GOT3 (cell line): ENCODE measurements around the gene PGGHG.
"Not testable (repeated sequence)": the region's sequence is repeated elsewhere in the genome, so short reads cannot be mapped to it uniquely, and the experiment has no call there.

Experiments
- DNase-seq: peaks from one replicate; lab custom pipeline; 2025; ENCODE audit warnings: mixed read lengths; lab: John Stamatoyannopoulos, UW

PGGHG gene

DNA sequence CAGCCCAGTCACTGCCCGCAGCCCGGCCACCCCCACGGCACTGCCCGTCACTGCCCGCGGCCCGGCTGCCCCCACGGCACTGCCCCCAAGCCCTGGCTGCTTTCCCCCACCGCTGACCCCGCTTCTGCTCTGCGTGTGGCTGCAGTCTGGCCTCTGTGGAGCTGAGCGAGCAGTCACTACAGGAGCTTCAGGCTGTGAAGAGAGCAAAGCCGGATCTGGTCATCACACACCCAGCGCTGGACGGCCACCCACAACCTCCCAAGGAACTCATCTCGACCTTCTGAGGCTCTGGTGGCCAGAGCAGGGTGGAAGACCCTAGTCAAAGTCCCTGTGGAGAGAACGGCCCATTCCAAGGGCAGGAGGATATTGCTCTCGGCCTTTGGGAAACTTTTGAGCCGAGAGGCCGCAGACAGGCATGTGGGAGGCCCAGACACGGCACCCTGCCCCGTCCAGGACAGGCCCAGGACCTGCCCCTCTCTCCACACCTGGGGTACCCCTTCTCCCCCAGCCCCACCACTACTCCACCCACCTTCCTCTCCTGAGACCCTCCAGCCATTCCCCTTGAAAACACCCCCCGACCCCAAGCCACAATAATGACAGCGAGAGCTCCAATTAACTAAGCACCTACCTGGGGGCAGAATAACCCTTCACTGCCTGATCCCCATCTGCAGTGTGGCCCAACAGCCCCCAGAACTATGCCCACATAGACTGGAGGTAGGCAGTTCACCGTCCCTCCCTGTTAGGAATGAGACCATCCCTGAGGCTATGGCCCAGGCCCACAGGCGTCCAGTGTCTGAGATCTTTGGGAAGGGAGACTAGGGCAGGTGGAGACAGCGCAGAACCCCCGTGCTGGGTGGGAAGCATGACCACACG, 3.7 kb upstream of the PGGHG start:
- DNase-seq: no peak

DNA sequence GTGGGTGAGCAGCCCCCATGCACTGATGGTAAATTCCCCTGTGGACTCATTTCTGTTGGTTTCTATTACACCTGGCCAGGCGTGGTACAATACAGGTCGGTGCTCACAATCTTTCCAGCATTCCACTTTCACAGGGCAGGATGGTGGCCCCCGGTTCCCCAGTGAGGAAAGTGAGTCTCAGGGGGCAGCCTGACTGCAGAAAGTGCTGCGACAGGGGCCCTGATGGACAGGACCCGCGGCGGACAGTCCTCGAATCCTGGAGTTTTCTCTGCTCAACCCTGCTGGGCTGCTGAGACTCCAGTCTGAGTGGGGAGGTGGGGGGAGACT, 3.1 kb upstream of the PGGHG start:
- DNase-seq: no peak

DNA sequence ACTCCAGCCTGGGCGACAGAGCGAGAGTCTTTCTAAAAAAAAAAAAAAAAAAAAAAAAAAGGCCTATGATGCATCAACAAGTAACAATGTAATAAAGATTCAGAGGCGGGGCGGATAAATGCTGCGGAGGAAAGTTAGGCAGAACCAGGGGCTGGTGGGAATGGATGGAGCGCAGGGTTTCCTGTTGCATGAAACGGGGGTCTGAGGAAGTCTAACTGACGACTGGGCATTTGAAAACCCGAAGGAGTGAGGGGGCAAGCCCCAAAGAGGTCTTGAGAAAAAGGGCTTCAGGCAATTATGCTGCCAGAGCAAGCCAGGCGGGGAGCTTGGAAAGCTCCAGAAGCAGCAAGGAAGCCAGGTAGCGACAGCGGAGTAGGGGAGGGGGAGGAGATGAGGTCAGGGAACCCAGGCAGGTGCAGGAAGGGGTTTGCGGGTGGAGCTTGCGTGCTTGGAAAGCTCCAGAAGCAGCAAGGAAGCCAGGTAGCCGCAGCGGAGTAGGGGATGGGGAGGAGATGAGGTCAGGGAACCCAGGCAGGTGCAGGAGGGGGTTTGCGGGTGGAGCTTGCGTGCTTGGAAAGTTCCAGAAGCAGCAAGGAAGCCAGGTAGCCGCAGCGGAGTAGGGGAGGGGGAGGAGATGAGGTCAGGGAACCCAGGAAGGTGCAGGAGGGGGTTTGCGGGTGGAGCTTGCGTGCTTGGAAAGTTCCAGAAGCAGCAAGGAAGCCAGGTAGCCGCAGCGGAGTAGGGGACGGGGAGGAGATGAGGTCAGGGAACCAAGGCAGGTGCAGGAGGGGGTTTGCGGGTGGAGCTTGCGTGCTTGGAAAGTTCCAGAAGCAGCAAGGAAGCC, 1.7 kb upstream of the PGGHG start:
- not testable (repeated sequence) for DNase-seq

DNA sequence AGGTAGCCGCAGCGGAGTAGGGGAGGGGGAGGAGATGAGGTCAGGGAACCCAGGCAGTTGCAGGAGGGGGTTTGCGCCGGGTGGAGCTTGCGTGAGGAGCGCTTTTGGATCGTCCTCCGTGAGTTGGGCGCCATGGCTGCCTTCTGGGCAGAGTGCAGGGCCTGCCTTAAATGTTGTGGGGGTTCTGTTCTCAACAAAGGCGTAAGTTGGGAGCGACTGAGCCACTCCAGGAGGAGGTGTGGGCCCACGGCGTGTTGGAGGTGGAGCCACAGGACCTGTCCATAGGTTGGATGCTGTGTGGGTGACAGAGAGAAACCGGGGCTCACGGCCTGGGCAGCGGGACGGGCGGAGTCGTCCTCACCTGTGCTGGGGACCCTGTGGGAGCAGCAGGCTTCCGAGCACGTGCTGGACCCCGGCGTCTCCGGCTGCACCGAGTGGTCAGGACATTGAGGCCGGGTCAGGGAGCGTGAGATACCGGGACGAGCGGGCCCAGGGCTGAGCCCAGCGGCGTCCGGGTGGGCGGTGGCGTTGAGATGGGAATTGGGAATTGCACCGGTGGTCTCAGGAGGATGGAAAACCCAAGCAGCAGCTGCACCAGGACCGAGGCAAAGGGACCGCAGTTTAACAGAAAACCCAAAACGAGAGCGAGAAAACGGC, 977 bp upstream of the PGGHG start:
- DNase-seq: no peak

DNA sequence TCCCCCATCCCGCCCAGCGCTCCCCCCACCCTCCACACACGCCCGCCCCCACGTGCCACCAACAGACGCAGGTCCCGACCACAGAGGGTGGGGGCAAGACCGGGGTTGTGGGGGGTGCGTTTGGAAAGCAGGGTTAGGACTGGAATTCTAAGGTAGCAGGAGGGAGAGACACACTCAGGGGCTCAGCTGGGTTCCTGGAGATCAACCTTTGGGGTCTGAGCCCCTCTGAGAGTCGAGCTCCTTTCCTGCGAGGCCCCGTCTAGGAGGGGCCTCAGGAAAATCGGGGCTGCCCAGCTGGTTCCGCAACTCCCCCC, 429 bp downstream of the PGGHG start:
- DNase-seq: no peak

DNA sequence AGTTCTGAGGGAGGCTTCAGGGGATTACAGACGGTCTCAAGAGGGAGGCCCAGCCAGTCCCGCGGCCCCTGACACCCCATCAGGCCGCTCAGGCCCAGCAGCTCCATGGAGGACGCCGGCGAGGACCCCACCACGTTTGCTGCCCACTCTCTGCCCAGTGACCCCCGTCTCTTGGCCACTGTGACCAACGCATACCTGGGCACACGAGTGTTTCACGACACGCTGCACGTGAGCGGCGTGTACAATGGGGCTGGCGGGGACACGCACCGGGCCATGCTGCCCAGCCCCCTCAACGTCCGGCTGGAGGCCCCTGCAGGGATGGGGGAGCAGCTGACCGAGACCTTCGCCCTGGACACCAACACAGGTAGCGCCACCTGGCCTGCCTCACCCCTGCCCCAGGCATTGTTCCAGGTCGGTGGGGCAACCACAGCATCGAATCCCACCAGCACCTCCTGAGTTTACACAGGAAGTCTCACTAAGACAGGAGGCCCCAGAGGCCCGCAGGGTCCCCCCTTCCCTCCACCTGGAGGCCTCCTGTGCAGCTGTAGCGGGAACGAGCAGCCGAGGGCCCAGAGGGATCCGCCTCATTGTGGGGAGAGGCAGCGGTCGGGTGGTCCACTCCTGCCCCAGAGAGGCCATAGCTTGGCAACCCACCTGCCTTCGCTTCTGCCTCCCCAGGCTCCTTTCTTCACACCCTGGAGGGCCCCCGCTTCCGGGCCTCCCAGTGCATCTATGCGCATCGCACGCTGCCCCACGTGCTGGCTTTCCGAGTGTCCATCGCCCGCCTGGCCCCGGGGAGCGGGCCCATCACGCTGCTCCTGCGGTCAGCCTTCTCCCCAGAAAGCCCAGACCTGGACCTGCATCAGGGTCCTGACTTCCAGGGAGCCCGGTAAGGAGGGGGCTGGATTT, 1.0 kb downstream of the PGGHG start:
- DNase-seq: no peak

DNA sequence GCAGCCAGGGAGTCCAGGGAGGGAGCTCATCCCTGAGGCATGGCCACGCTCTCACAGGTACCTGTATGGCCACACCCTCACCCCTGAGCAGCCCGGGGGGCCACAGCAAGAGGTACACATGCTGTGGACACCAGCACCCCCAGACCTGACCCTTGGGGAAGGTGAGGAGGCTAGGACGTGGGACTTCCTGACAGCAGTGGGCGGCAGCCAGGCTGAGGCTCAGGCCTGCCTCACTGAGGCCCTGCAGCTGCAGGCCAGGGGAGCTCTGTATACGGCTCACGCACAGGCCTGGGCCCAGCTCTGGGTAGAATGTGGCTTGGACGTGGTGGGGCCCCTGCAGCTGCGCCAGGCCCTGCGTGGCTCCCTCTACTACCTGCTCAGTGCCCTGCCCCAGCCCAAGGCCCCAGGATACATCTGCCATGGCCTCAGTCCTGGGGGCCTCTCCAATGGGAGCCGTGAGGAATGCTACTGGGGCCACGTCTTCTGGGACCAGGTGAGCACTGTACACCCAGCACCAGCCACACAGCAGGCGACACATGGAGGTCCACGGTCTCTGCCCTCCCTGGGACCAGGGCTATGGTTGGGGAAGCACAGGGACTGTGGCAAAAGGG, 1.8 kb downstream of the PGGHG start:
- no peak for DNase-seq

DNA sequence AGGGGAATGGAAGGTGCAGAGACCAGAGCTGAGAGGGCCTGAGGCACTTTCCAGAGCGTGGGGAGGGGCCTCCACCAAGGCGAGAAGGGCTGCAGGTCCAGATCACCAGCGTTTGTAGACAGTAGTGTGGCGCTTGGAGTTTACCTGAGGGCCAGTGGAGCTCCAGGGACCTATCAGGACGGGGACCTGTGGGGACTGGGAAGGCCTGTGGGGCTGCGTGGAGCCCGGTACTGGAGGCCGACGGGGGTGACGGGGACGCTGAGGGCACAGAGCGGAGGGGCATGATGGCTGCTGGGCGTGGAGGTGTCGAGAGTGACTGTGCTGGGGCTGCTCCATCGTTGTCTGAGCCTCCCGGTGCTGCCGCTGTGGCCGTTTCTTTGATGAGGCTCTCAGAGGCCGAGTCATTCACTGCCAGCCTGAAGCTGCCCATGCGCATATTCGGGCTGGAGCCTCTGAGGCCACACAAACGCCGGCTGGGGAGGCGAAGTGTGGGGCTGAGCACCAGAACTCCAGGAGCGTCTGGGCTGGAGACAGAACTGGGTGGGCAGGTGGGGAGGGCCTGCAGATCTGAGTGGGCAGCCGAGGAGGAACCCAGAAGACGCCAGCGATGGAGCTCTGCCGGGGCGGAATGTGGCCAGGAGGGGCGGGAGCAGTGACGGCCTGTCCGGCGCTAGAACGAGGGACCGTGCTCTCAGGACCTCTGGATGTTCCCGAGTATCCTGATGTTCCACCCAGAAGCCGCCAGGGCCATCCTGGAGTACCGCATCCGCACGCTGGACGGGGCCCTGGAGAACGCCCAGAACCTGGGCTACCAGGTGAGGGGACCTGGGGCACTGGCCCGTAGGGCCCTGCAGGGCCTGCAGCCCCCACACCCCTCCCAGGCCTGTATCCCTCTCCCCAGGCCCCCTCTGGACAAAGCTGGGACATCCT, 2.6 kb downstream of the PGGHG start:
- DNase-seq: no peak

DNA sequence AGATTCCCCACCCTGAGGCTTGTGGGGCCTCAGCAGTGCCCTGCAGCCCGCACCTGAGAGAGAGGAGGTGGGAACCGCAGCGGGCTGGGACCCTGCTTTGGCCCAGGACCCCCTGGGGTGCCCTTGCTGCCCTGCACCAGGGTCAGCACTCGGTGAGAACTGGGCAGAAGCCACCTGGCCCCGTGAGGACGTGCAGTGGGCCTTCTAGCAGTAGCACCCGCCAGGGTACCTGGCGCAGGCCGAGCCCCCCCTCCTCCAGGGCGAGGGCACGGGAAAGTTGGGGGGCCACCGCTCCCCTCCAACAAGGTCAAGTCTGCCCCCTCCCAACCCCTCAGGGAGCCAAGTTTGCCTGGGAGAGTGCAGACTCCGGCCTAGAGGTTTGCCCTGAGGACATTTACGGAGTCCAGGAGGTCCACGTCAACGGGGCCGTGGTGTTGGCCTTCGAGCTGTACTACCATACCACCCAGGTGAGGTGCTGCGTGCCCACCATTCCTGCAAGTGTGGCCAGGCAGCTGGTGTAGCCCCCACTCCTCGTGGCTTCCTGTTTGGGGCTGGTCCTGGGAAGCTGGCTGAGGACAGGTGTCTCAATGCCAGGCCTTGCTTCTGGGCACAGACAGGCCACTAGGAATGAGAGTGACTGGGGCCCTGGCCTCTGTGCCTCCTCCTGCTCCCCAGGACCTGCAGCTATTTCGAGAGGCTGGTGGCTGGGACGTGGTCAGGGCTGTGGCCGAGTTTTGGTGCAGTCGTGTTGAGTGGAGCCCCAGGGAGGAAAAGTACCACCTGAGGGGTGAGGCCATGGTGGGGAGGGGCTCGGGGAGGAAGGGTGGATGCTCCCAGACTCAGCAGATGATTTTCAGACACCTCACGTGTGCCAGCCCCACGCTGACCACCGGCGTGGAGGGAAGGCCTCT, 3.5 kb downstream of the PGGHG start:
- no peak for DNase-seq

DNA sequence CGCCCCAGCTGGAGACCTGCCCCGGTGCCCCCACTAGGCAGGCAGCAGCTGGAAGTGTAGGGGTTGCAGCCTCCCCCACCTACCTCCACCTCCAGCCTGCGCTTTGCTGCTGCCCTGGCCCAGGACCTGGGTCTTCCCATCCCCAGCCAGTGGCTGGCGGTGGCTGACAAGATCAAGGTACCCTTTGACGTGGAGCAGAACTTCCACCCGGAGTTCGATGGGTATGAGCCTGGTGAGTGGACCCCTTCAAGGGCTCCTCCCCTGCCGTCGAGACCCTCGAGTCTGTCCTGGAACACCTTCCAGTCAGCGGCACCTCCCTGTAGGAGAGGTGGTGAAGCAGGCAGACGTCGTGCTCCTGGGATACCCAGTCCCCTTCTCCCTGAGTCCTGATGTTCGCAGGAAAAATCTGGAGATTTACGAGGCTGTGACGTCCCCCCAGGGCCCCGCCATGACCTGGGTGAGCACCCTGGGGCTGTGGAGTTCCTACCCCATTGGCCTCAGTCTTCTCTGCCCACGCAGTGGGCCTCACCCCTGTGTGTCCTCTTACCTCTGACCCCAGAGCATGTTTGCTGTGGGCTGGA, 4.4 kb downstream of the PGGHG start:
- DNase-seq: no peak

DNA sequence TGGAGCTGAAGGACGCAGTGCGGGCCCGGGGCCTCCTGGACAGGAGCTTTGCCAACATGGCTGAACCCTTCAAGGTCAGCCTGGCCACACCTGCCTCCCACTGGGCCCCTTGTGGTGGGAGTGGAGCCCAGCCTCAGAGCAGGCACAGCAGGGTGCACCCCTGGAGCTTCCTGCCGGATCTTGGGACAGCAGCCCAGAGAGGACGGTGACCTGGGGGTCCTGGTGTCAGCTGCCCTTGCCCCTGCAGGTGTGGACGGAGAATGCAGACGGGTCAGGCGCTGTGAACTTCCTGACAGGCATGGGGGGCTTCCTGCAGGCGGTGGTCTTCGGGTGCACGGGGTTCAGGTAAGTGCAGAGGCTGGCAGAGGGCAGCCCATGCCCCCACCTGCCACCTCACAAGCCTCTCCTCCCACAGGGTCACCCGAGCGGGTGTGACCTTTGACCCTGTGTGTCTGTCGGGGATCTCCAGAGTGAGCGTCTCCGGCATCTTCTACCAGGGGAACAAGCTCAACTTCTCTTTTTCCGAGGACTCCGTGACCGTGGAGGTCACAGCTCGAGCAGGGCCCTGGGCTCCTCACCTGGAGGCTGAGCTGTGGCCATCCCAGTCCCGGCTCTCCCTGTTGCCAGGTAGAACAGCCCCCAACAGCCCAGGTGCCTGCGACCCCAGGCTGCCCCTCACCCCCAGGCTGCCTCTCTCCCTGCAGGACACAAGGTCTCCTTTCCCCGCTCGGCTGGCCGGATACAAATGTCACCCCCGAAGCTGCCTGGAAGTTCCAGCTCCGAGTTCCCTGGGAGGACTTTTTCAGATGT, 5.1 kb downstream of the PGGHG start:
- no peak for DNase-seq

DNA sequence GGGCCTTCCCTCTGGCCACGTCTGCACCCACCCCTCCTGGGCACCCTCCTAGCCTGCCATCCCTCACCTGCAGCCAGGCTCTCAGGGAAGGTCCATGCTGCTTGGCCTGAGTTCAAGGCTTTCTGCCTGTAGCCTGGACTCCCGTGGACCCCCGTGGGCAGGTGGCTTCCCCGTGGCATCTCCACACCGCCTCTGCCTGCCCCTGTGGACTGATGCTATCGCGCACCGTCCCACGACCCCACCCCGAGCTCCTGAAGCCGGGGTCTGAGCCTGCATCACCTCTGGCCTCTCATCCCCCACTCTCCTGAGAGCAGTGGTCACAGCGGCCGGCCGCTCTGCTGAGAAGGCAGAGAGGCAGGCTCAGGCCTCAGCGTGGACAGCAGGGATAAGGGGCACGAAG, 5.9 kb downstream of the PGGHG start:
- DNase-seq: no peak

DNA sequence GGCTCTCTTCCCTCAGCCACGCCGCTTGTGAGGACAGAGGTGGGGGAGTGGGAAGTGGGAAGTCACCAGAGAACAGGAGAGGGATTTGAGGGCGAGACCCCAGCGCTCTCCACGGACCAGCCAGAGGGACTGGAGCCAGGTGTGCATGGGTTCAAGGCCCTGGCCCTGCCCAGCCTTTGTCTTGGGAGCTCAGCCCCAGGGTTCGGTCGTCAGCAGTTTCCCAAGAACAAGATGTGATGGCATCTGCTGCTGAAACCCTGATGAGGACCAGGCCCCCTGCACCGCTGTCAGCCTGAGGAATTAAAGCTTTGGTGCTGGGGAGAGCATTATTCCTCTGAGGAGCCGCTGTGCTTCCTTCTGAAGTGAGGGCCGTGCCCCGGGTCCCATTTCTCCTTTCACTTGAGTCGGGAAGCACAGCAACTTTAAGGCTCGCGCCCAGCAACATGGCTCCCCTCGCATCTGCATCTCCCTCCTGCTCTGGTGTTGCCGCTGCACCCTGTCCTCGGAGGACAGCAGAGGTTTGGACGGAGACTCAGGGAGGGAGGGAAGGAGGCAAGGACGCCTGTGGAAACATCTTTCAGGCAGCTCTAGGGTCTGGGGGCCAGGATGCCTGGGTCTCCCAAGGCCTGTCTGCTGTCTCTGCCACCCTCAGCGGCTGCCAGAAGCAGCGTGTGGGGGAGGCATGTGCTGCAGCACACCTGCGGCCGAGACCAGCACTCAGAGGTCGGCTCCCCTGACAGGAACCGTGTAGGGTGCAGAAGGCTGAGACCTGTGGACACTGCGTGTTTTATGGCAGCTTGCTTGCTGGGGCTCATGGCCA, 6.6 kb downstream of the PGGHG start:
- no peak for DNase-seq

DNA sequence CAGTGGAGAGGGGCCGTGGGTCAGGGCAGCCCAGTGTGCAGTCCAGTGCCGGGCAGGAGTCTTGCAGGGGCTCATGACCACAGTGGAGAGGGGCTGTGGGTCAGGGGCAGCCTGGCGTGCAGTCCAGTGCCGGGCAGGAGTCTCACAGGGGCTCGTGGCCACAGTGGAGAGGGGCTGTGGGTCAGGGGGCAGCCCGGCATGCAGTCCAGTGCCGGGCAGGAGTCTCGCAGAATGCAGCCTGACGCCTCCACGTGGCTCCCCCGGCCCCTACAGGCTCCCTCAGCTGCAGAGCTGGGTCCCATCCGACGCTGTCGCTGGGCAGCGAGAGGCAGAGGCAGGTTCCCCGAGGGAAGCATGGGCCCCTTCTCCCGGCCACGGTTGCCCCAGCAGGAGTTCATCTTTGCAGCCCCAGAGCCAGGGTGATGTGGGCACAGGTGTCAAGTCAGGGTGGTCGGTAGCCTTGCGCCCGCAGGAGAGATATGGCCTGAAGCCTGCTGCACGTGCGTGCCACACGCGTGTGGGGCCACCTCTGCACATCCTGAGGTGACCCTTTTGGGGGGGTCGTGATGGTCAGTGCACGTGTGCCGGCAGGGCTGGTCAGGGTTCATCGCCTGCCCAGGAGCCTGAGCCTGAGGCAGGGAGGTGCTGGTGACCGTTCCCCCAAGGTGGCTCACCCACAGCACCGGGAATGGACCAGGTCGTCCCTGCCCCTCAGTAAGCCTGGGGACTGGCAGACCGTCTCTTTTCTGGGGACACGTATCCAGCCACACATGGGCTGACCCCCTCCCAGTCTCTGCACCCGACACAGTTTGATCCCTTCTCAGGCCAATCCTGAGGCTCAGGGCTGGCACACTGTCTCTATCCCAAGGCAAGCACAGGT, 7.5 kb downstream of the PGGHG start:
- DNase-seq: no peak

DNA sequence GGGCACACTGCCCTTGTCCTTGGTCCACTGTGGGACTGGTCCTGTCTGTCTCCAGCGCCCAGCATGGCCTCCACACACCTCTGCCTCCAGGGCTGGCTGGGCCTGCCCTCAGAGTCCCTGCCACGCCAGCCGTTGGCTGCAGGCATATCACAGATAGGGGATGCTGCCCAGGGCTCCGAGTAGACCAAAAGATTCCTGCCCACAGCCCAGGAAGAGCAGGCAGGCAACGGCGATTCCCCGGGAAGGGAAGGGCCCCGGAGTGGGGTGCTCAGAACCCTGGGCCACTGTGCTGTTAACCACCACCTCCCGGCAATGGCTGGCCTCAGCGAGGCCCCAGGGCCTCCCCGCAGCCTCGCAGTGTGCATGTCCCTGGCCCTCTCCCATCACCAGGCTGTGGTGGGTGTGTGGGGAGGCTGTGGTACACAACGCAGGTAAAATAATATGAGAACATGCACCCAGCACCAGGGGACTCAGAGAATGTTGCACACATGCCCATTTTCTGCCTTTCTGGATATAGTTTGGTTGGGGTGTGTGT, 8.2 kb downstream of the PGGHG start:
- DNase-seq: no peak
